ENCODE measurements around the gene CCR3. TPM values are rescaled to one million over a fixed set of nuclear protein-coding genes. Genes with fewer than 3 reads are reported as not detected.

CCR3 gene
- total and polyA plus RNA-seq, 2 experiments from 2014 or later, result not detected

DNA sequence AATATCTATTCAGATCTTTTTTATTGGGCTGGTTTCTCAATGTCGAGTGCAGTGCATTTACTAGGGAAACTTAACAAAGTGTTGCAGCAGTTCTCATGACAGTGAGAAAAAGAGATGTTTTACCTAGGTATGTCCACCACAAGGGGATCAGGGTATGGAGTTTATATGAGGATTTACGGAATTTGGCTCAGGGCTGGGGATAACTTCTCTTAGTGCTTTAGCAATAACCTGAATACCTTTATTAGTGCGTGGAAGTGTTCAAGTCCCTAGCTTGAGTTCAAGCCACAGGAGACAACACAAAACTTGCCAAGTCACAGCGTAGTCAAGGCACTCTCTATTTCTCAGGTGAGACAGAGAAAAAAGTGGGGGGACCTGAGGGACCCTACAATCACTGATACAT is 3.9 kb upstream of the CCR3 start:
- no peak for DNase-seq (ENCODE audit: low spot score)

More for the DNA sequence above, 3.9 kb upstream of the CCR3 start:
- no peak for ATAC-seq
- no peaks in the 10 kb centered on the region for H3K36me3 ChIP-seq (ENCODE audit: insufficient read depth)
- no peaks in the 10 kb centered on the region for H3K9me3 Mint-ChIP-seq
- no peaks in the 10 kb centered on the region for H3K27me3 ChIP-seq (ENCODE audit: insufficient read depth)
- H3K27me3 Mint-ChIP-seq (ENCODE audit: insufficient read depth, low read depth, poor library complexity), result no peaks in the 10 kb centered on the region
- H3K9me2 ChIP-seq (ENCODE audit: insufficient read depth), result 0 out of 2 replicates have a peak, but pooled peaks cover 3% of the 10 kb centered on the region
- H3F3A ChIP-seq (replicated peaks; ENCODE audit: low read depth), result no peaks in the 10 kb centered on the region
- no peak overlapping the region for H3K4me3 Mint-ChIP-seq
- H3K4me1 Mint-ChIP-seq, result peaks cover 15% of the 10 kb centered on the region
- no peaks in the 10 kb centered on the region for H3K79me2 ChIP-seq (replicated peaks; ENCODE audit: insufficient read depth)
- H2AFZ ChIP-seq, result no peak overlapping the region; the same call in 1 of the 2 replicates
- no peak overlapping the region for H3K4me2 ChIP-seq
- peak overlapping the region; percentile 13; the same call in 1 of the 2 replicates for H3K27ac Mint-ChIP-seq
- no peaks in the 10 kb centered on the region for H4K20me1 ChIP-seq (replicated peaks; ENCODE audit: insufficient read depth)
- 0 out of 2 replicates have a peak, but pooled peaks cover 8% of the 10 kb centered on the region for H3K4me1 ChIP-seq (ENCODE audit: insufficient read depth)
- TF ChIP-seq EZH2phosphoT487 (IDR thresholded peaks at IDR 0.05; ENCODE audit: unreplicated experiment), result no peak
- no peak for TF ChIP-seq JUNB (IDR thresholded peaks at IDR 0.05; ENCODE audit: unreplicated experiment)
- TF ChIP-seq, protein P1, sequence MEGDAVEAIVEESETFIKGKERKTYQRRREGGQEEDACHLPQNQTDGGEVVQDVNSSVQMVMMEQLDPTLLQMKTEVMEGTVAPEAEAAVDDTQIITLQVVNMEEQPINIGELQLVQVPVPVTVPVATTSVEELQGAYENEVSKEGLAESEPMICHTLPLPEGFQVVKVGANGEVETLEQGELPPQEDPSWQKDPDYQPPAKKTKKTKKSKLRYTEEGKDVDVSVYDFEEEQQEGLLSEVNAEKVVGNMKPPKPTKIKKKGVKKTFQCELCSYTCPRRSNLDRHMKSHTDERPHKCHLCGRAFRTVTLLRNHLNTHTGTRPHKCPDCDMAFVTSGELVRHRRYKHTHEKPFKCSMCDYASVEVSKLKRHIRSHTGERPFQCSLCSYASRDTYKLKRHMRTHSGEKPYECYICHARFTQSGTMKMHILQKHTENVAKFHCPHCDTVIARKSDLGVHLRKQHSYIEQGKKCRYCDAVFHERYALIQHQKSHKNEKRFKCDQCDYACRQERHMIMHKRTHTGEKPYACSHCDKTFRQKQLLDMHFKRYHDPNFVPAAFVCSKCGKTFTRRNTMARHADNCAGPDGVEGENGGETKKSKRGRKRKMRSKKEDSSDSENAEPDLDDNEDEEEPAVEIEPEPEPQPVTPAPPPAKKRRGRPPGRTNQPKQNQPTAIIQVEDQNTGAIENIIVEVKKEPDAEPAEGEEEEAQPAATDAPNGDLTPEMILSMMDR (conservative IDR thresholded peaks at IDR 0.05; ENCODE audit: low read depth in 2 of 2), result no peak
- TF ChIP-seq, protein P2, sequence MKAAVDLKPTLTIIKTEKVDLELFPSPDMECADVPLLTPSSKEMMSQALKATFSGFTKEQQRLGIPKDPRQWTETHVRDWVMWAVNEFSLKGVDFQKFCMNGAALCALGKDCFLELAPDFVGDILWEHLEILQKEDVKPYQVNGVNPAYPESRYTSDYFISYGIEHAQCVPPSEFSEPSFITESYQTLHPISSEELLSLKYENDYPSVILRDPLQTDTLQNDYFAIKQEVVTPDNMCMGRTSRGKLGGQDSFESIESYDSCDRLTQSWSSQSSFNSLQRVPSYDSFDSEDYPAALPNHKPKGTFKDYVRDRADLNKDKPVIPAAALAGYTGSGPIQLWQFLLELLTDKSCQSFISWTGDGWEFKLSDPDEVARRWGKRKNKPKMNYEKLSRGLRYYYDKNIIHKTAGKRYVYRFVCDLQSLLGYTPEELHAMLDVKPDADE (IDR thresholded peaks at IDR 0.05), result no peak
- TF ChIP-seq ZNF331 (CRISPR knock-in tag; IDR thresholded peaks at IDR 0.05; ENCODE audit: low read depth), result no peak
- no peak for TF ChIP-seq CREB1 (CRISPR knock-in tag; IDR thresholded peaks at IDR 0.05; ENCODE audit: low read depth)
- TF ChIP-seq STAT1 (IDR thresholded peaks at IDR 0.05; ENCODE audit: unreplicated experiment), result no peak
- TF ChIP-seq, protein P3, sequence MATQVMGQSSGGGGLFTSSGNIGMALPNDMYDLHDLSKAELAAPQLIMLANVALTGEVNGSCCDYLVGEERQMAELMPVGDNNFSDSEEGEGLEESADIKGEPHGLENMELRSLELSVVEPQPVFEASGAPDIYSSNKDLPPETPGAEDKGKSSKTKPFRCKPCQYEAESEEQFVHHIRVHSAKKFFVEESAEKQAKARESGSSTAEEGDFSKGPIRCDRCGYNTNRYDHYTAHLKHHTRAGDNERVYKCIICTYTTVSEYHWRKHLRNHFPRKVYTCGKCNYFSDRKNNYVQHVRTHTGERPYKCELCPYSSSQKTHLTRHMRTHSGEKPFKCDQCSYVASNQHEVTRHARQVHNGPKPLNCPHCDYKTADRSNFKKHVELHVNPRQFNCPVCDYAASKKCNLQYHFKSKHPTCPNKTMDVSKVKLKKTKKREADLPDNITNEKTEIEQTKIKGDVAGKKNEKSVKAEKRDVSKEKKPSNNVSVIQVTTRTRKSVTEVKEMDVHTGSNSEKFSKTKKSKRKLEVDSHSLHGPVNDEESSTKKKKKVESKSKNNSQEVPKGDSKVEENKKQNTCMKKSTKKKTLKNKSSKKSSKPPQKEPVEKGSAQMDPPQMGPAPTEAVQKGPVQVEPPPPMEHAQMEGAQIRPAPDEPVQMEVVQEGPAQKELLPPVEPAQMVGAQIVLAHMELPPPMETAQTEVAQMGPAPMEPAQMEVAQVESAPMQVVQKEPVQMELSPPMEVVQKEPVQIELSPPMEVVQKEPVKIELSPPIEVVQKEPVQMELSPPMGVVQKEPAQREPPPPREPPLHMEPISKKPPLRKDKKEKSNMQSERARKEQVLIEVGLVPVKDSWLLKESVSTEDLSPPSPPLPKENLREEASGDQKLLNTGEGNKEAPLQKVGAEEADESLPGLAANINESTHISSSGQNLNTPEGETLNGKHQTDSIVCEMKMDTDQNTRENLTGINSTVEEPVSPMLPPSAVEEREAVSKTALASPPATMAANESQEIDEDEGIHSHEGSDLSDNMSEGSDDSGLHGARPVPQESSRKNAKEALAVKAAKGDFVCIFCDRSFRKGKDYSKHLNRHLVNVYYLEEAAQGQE (IDR thresholded peaks at IDR 0.05; ENCODE audit: unreplicated experiment), result no peak
- TF ChIP-seq, protein P4, sequence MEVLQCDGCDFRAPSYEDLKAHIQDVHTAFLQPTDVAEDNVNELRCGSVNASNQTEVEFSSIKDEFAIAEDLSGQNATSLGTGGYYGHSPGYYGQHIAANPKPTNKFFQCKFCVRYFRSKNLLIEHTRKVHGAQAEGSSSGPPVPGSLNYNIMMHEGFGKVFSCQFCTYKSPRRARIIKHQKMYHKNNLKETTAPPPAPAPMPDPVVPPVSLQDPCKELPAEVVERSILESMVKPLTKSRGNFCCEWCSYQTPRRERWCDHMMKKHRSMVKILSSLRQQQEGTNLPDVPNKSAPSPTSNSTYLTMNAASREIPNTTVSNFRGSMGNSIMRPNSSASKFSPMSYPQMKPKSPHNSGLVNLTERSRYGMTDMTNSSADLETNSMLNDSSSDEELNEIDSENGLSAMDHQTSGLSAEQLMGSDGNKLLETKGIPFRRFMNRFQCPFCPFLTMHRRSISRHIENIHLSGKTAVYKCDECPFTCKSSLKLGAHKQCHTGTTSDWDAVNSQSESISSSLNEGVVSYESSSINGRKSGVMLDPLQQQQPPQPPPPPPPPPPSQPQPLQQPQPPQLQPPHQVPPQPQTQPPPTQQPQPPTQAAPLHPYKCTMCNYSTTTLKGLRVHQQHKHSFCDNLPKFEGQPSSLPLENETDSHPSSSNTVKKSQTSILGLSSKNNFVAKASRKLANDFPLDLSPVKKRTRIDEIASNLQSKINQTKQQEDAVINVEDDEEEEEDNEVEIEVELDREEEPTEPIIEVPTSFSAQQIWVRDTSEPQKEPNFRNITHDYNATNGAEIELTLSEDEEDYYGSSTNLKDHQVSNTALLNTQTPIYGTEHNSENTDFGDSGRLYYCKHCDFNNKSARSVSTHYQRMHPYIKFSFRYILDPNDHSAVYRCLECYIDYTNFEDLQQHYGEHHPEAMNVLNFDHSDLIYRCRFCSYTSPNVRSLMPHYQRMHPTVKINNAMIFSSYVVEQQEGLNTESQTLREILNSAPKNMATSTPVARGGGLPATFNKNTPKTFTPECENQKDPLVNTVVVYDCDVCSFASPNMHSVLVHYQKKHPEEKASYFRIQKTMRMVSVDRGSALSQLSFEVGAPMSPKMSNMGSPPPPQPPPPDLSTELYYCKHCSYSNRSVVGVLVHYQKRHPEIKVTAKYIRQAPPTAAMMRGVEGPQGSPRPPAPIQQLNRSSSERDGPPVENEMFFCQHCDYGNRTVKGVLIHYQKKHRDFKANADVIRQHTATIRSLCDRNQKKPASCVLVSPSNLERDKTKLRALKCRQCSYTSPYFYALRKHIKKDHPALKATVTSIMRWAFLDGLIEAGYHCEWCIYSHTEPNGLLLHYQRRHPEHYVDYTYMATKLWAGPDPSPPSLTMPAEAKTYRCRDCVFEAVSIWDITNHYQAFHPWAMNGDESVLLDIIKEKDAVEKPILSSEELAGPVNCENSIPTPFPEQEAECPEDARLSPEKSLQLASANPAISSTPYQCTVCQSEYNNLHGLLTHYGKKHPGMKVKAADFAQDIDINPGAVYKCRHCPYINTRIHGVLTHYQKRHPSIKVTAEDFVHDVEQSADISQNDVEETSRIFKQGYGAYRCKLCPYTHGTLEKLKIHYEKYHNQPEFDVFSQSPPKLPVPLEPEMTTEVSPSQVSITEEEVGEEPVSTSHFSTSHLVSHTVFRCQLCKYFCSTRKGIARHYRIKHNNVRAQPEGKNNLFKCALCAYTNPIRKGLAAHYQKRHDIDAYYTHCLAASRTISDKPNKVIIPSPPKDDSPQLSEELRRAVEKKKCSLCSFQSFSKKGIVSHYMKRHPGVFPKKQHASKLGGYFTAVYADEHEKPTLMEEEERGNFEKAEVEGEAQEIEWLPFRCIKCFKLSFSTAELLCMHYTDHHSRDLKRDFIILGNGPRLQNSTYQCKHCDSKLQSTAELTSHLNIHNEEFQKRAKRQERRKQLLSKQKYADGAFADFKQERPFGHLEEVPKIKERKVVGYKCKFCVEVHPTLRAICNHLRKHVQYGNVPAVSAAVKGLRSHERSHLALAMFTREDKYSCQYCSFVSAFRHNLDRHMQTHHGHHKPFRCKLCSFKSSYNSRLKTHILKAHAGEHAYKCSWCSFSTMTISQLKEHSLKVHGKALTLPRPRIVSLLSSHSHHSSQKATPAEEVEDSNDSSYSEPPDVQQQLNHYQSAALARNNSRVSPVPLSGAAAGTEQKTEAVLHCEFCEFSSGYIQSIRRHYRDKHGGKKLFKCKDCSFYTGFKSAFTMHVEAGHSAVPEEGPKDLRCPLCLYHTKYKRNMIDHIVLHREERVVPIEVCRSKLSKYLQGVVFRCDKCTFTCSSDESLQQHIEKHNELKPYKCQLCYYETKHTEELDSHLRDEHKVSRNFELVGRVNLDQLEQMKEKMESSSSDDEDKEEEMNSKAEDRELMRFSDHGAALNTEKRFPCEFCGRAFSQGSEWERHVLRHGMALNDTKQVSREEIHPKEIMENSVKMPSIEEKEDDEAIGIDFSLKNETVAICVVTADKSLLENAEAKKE (CRISPR knock-in tag; IDR thresholded peaks at IDR 0.05), result no peak
- TF ChIP-seq POLR2AphosphoS5 (IDR thresholded peaks at IDR 0.05; ENCODE audit: low read depth), result no peak
- no peak for TF ChIP-seq ZNF114 (CRISPR knock-in tag; IDR thresholded peaks at IDR 0.05)
- TF ChIP-seq EZH2 (IDR thresholded peaks at IDR 0.05; ENCODE audit: low read depth, unreplicated experiment), result no peak
- TF ChIP-seq NANOG (IDR thresholded peaks at IDR 0.05; ENCODE audit: borderline replicate concordance), result no peak
- H3K27ac ChIP-seq (ENCODE audit: low read depth), result no peak overlapping the region
- no peaks in the 10 kb centered on the region for H3K36me3 Mint-ChIP-seq (ENCODE audit: low read depth)
- no peak overlapping the region for H3K4me3 ChIP-seq
